Spleen (tissue), 7 donors: ENCODE measurements around the gene HERPUD2.
"Not testable (repeated sequence)": the region's sequence is repeated elsewhere in the genome, so short reads cannot be mapped to it uniquely, and the experiment has no call there.

Experiments used
- CTCF ChIP-seq, 11 experiments: fragments of 200-600 bp in 7 of 11; fragments of 450-650 bp in 4 of 11; sonication (generic) in 4 of 11; IDR thresholded peaks in 8 of 11; conservative IDR thresholded peaks in 3 of 11; 1 replicate in 7 of 11; 2 replicates in 4 of 11; pipeline versions ENCODE4 v1.4.0 to v1.8.0; 2016 to 2021; ENCODE audit warnings: antibody characterized with exemption in 11 of 11, inconsistent platforms in 4 of 11, mild to moderate bottlenecking in 1 of 11
- POLR2A ChIP-seq, 3 donors: fragments of 450-650 bp; IDR thresholded peaks; one replicate each; pipeline ENCODE4 v1.5.1; 2017; ENCODE audit warnings: antibody characterized with exemption in 3 of 3, mild to moderate bottlenecking in 1 of 3
- POLR2AphosphoS5 ChIP-seq, 3 donors: sonication (generic); formaldehyde crosslinking; IDR thresholded peaks; one replicate each; pipeline ENCODE4 v1.5.1; 2017; ENCODE audit warnings: antibody characterized with exemption in 3 of 3
- donor health status: DM: no; HTN: no; CAD: no; lungs with moderate emphysema.
- donor health status: DM: no; HTN: no; CAD: no.
- donor health status: DM: no; HTN: no; CAD: no.

- not testable (repeated sequence) for TF ChIP-seq CTCF (IDR thresholded peaks at IDR 0.05 in 8 of 11, conservative IDR thresholded peaks at IDR 0.05 in 3 of 11); POLR2A (IDR thresholded peaks at IDR 0.05); POLR2AphosphoS5 (IDR thresholded peaks at IDR 0.05)
Observed at GRCh38 chr7:35698382-35698781, 3.4 kb upstream of the HERPUD2 start.
